Measurements from ENCODE around the gene CCDC85C.

Gene CCDC85C

GRCh38 chr14:99608591-99608990, 4.6 kb upstream of the CCDC85C start:
- Histone ChIP-seq H3K9ac (ENCODE audit: low read length) (no peak overlapping the region), H2AFZ (ENCODE audit: low read depth, low read length) (no peak overlapping the region), H3K4me2 (ENCODE audit: low read length) (no peak overlapping the region), H3K79me2 (ENCODE audit: low read length) (no peaks in the 10 kb centered on the region), H4K20me1 (ENCODE audit: insufficient read depth, low read length) (no peaks in the 10 kb centered on the region), H3K4me3 (ENCODE audit: low read length) (no peak overlapping the region), H3K36me3 (replicated peaks; ENCODE audit: low read depth, low read length) (no peaks in the 10 kb centered on the region), H3K27ac (ENCODE audit: low read length) (no peak overlapping the region), H3K27me3 (ENCODE audit: low read depth, low read length) (no peaks in the 10 kb centered on the region), H3K4me1 (ENCODE audit: low read length) (peaks cover 27% of the 10 kb centered on the region), H3K9me3 (ENCODE audit: insufficient read depth, low read length) (no peaks in the 10 kb centered on the region)
- TF ChIP-seq EZH2phosphoT487 (IDR thresholded peaks at IDR 0.05; ENCODE audit: low read depth) (no peak), CTCF (IDR thresholded peaks at IDR 0.05; ENCODE audit: low read depth, low read length) (no peak)

- peaks cover 13% of the 10 kb centered on the region for H3K4me1 ChIP-seq (ENCODE audit: low read length)
- TF ChIP-seq CTCF (IDR thresholded peaks at IDR 0.05; ENCODE audit: low read depth, low read length) (no peak), EZH2phosphoT487 (IDR thresholded peaks at IDR 0.05; ENCODE audit: low read depth) (no peak)
- no peak overlapping the region for H2AFZ ChIP-seq (ENCODE audit: low read depth, low read length)
- H3K36me3 ChIP-seq (replicated peaks; ENCODE audit: low read depth, low read length) = no peaks in the 10 kb centered on the region
- no peaks in the 10 kb centered on the region for H4K20me1 ChIP-seq (ENCODE audit: insufficient read depth, low read length)
- no peaks in the 10 kb centered on the region for H3K9me3 ChIP-seq (ENCODE audit: insufficient read depth, low read length)
- H3K9ac ChIP-seq (ENCODE audit: low read length) = no peak overlapping the region
- no peak overlapping the region for H3K27ac ChIP-seq (ENCODE audit: low read length)
- H3K27me3 ChIP-seq (ENCODE audit: low read depth, low read length) = no peaks in the 10 kb centered on the region
- peak overlapping the region; percentile 90 for H3K4me2 ChIP-seq (ENCODE audit: low read length)
- peak overlapping the region; percentile 95; the same call in 1 of the 2 replicates for H3K4me3 ChIP-seq (ENCODE audit: low read length)
- H3K79me2 ChIP-seq (ENCODE audit: low read length) = no peaks in the 10 kb centered on the region
Observed at GRCh38 chr14:99606359-99606758, 2.4 kb upstream of the CCDC85C start.

- Histone ChIP-seq H3K27ac (ENCODE audit: low read length) (peak overlapping the region; percentile 71), H3K36me3 (replicated peaks; ENCODE audit: low read depth, low read length) (no peaks in the 10 kb centered on the region), H3K9ac (ENCODE audit: low read length) (peak overlapping the region; percentile 97), H3K4me3 (ENCODE audit: low read length) (peak overlapping the region; percentile 95), H3K27me3 (ENCODE audit: low read depth, low read length) (no peaks in the 10 kb centered on the region), H4K20me1 (ENCODE audit: insufficient read depth, low read length) (no peaks in the 10 kb centered on the region), H3K4me2 (ENCODE audit: low read length) (peak overlapping the region; percentile 90), H3K9me3 (ENCODE audit: insufficient read depth, low read length) (no peaks in the 10 kb centered on the region), H3K79me2 (ENCODE audit: low read length) (no peaks in the 10 kb centered on the region), H2AFZ (ENCODE audit: low read depth, low read length) (peak overlapping the region; percentile 65; the same call in 1 of the 2 replicates), H3K4me1 (ENCODE audit: low read length) (peaks cover 13% of the 10 kb centered on the region)
- TF ChIP-seq EZH2phosphoT487 (IDR thresholded peaks at IDR 0.05; ENCODE audit: low read depth) (no peak), CTCF (IDR thresholded peaks at IDR 0.05; ENCODE audit: low read depth, low read length) (no peak)
Observed at GRCh38 chr14:99605299-99605961, 1.4 kb upstream of the CCDC85C start.

- H3K27ac ChIP-seq (ENCODE audit: low read length) = peak overlapping the region; percentile 71
Observed at GRCh38 chr14:99604766-99605298, 825 bp upstream of the CCDC85C start.

More at GRCh38 chr14:99604766-99605298, 825 bp upstream of the CCDC85C start:
- peak overlapping the region; percentile 95 for H3K4me3 ChIP-seq (ENCODE audit: low read length)
- H3K9ac ChIP-seq (ENCODE audit: low read length) = peak overlapping the region; percentile 97
- H3K27me3 ChIP-seq (ENCODE audit: low read depth, low read length) = no peaks in the 10 kb centered on the region
- peak overlapping the region; percentile 90 for H3K4me2 ChIP-seq (ENCODE audit: low read length)
- no peak for TF ChIP-seq CTCF (IDR thresholded peaks at IDR 0.05; ENCODE audit: low read depth, low read length)
- no peak for TF ChIP-seq EZH2phosphoT487 (IDR thresholded peaks at IDR 0.05; ENCODE audit: low read depth)
- no peaks in the 10 kb centered on the region for H3K79me2 ChIP-seq (ENCODE audit: low read length)
- no peaks in the 10 kb centered on the region for H3K9me3 ChIP-seq (ENCODE audit: insufficient read depth, low read length)
- peak overlapping the region; percentile 65 for H2AFZ ChIP-seq (ENCODE audit: low read depth, low read length)
- no peaks in the 10 kb centered on the region for H3K36me3 ChIP-seq (replicated peaks; ENCODE audit: low read depth, low read length)
- no peaks in the 10 kb centered on the region for H4K20me1 ChIP-seq (ENCODE audit: insufficient read depth, low read length)
- peaks cover 13% of the 10 kb centered on the region for H3K4me1 ChIP-seq (ENCODE audit: low read length)
